Jurkat, Clone E6-1 (cell line): ENCODE measurements around the gene PROKR2. TPM values are rescaled to one million over a fixed set of nuclear protein-coding genes. Genes with fewer than 3 reads are reported as not detected.

Experiments used
- DNase-seq: peaks from one replicate; pipeline ENCODE4 v3.0.0-alpha.2; 2011; ENCODE audit warnings: low read depth, low spot score
- H3K4me3 ChIP-seq: 2 replicates; pipeline ENCODE4 v1.5.1; 2011; ENCODE audit warnings: mild to moderate bottlenecking, low read length, control low read depth, moderate library complexity
- polyA plus RNA-seq: library from polyadenylated mRNA; unstranded; fragments of >200 nt; gene quantifications from one replicate; pipeline ENCODE4 v1.2.1, GENCODE V29; 2012; ENCODE audit warnings: missing spikeins; ENCODE audit not compliant: insufficient read length, insufficient read depth

Gene PROKR2
- polyA plus RNA-seq: not detected

DNA sequence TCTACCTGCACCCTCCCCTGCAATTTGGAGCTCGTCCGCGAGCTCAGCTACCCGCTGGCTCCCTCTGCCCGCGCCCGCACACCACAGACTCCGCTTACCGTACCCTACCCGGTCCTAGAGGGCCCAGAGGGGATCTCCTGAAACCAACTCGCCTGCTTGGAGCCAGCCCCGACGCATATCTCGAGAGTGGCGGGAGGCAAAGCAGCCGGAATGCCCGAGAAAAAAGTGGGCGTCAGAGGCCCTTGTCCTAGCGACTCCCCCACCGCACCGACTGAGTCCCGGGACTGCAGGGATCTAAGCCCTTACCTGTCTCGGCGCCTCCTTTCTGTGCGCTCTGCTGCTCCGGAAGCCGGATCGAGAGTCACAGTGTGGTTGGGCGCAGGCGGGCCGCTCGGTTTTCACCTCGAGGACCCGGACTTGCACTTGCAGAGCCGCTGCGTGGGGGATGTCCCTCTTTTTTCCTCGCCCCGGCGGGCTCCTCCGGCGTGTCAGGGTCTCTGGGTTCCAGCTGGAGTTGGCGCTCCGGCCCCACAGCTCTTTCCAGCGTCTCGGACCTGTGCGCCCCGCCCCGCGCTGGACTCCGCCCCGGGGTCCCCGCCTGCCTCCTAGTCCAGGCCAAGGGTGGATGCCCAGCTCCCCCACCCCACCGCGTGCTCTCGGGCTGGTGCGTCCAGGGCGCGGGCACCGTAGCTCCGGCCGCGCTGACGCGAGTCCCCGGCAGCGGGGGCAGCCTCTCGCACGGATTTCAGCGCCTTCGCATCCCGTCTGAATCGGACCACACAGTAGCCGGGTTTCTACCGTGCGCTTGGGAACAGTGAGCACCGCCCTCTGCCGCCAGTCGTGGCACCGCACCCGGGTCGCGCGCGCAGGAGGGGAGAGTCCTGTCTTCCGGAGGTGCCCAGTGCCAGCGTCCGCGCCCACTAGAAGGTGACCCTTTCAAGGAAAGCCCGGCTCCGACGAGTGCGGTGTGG lies at the start of gene PROKR2:
PROKR2 (minus strand) TSS at position 767 of the 971 bp plus-strand sequence. CDS start 2,585 bp downstream, outside the sequence.
- no peak within 1 kb of the TSS for H3K4me3 ChIP-seq
- no peak for DNase-seq

GRCh38 chr20:5364997-5365597 lies 48.3 kb upstream of the PROKR2 start:
- DNase-seq: no peak
- no peak overlapping the region for H3K4me3 ChIP-seq

GRCh38 chr20:5364136-5364821 lies 47.5 kb upstream of the PROKR2 start:
- H3K4me3 ChIP-seq: no peak overlapping the region
- no peak for DNase-seq

DNA sequence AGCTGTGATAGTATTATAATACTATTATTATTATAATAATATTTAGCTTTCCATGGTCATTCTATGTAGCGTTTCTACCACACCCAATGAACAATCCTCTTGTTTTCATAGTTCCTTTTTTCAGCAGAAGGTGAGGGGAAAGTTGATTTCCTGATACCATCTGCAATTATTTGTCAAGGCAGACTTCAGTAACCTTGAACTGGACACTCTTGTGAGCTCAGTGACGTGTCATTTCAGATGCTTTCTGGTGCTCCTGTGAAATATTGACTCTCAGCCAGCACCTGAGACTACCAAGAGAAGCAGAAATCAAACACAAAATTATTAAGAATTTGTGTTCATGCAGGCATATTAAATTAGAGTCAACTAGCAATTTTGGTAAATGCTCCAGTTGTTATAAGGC lies 46.0 kb upstream of the PROKR2 start:
- no peak overlapping the region for H3K4me3 ChIP-seq
- no peak for DNase-seq

GRCh38 chr20:5361176-5361575 lies 44.4 kb upstream of the PROKR2 start:
- DNase-seq: no peak
- H3K4me3 ChIP-seq: no peak overlapping the region

- H3K4me3 ChIP-seq: no peak overlapping the region
- no peak for DNase-seq
These were observed 41.2 kb upstream of the PROKR2 start for GRCh38 chr20:5357946-5358345.

DNA sequence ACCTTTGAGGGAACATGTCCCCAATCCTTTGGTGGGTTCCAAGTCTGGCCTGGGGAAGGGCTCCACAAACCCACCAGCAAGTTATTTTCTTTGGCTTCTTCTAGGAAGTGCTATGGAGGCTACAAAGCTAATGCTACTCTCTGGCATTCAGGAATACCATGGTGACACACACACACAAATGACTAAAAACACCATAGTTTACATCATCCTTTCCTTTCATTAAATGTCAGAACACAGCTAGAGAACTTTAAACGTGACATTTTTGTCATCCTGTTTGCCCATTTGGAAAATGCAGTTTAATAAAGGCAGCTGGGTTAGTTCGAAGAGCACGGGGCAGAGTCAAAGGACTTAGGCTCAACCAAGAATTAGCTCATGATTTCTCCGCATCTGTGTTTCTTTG lies 40.2 kb upstream of the PROKR2 start:
- DNase-seq: no peak

GRCh38 chr20:5354901-5355300 lies 38.1 kb upstream of the PROKR2 start:
- H3K4me3 ChIP-seq: no peak overlapping the region
- DNase-seq: no peak

More for the DNA sequence above, 40.2 kb upstream of the PROKR2 start:
- no peak overlapping the region for H3K4me3 ChIP-seq

DNA sequence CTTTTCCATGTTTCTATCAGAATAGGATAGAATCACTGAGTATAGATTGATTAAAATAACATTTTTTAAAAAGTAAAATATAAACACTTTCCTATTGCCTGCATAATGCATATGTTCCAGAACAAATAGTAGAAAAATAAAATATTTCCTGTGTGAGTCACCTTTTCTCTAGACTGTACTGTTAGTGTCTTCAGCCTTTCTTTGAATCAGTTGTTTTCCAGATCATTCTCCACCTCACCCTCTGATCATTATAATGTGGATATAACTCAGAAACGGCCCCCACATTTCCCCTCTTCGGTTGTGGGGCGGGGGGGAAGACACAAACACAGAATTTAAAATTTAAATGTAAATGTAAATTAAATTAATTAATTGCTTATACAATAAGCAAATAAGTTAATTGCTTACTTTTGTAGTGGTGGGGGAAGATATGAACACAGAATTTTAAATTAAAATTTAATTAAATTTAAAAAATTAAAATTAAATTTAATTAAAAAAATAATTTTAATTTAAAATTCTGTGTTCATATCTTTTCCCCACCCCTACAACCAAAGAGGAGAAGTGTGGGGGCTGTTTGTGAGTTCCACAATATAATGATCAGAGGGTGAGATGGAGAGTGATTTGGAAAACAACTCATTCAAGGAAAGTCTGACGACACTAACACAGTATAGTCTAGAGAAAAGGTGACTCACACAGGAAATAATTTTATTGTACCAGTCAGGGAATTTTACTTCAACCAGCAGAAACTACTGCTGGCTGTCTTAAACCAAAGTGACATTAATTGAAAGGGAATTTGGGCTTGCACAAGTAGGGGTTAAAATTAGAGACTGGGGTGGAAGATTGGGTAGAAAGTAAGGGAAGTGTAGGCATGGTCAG lies 37.1 kb upstream of the PROKR2 start:
- no peak for DNase-seq
- no peak overlapping the region for H3K4me3 ChIP-seq

DNA sequence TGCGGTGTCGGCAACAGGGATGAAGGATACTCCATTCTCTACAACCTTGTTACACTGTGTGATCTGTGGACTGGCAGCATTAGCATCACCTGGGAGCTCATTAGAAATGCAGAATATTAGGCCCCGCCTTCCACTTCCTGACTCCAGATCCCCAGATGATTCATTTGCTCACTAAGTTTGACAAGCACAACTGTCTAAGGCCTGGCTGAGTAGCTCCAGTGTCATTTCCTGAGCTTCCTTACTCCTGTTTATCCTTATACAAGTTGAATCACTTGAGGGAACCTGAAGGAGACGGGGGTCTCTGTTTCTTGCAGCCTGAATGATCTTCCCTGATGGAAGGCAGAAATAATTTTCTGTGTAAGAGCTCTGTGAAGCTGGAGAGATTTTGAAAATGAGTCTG lies 32.7 kb upstream of the PROKR2 start:
- H3K4me3 ChIP-seq: no peak overlapping the region
- no peak for DNase-seq

GRCh38 chr20:5342021-5342420 lies 25.3 kb upstream of the PROKR2 start:
- H3K4me3 ChIP-seq: no peak overlapping the region
- no peak for DNase-seq

DNA sequence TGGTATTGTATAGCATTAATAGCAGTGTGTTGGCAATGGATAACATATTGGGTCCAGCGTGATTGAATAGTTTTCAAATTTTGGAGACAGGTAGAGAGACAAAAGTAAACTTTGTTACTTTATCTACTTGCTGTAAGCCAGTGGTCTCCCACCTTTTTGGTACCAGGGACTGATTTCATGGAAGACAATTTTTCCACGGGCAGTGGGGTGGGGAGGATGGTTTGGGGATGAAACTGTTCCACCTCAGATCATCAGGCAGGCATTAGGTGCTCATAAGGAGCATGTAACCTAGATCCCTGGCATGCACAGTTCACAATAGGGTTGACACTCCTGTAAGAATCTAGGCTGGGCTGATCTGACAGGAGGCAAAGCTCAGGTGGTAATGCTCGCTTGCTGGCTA lies 14.6 kb upstream of the PROKR2 start:
- no peak for DNase-seq

DNA sequence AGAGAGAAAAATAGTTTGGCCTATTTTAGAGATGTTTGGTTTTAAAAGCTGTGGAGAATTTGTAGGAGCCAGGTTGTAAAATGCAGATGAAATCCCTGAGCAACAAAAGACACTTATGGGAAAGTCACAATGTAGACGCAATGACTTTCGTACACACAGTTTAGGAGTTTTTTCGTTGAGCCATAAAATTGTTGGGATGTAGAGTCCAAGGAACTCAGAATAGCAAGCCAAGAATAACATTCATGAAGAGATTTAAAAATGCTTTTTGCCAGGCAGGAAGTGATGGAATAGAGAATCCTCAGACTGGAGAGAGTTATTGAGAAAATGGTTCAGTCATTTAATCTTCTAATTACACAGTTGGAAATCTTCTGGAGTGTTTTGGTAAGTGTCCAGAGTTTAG lies 11.5 kb upstream of the PROKR2 start:
- H3K4me3 ChIP-seq: no peak overlapping the region

More for the DNA sequence above, 14.6 kb upstream of the PROKR2 start:
- no peak overlapping the region for H3K4me3 ChIP-seq

DNA sequence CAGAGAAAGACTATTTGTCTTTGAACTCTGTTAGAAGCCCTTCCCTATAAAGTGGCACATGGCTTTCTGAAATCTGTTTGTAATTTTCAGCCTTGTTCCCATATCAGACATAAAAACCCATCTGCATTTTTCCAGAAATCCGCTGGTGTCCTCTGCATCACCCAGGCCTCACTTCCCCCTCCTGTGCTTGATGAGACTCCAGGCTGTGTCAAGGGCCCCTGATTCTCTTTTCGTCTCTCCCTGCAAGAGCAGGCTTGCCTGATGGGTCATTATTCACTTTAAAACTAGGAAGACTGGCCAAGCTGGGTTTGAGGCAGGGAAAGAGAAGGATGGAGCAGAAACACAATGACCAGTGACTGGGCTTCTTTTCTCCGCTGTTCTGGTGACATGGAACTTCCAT lies 10.6 kb upstream of the PROKR2 start:
- no peak for DNase-seq
- H3K4me3 ChIP-seq: no peak overlapping the region

More for the DNA sequence above, 11.5 kb upstream of the PROKR2 start:
- DNase-seq: no peak

DNA sequence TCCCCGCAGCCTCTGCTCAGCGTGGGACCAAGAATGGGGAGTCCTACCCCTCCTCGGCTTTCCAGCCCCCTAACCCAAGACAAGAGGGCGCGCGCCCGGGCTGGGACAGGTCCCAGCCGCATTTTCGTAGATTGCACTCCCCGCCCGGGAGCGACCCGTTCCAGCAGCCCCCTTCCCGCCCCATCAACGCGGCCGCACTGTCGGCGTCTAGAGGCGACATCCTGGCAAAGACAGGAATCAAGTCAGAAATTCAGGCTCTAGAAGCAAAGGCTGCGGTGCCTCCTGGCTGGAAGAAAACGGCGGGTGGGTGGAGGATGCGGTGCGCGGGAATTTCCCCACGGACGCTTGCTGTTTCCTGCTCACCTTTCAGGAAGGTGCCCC lies 957 bp downstream of the PROKR2 start:
- DNase-seq: no peak
- H3K4me3 ChIP-seq: no peak overlapping the region

DNA sequence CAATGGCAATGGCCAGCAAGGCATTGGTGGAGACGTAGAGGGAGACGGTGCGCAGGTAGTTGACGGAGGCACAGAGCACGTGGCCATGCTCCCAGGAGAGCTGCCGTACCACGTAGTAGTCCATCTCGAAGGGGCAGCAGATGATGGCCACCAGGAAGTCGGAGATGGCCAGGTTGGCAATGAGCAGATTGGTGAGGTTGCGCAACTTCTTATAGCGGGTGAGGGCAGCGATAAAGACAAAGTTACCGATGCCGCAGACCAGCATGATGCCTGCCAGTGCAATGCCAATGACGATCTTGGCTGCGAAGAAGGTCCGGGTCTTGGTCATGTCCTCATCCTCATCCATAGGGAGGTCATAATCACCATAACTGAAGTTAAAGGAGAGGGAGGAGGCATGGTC lies 2.8 kb downstream of the PROKR2 start:
- no peak for DNase-seq
- no peak overlapping the region for H3K4me3 ChIP-seq

DNA sequence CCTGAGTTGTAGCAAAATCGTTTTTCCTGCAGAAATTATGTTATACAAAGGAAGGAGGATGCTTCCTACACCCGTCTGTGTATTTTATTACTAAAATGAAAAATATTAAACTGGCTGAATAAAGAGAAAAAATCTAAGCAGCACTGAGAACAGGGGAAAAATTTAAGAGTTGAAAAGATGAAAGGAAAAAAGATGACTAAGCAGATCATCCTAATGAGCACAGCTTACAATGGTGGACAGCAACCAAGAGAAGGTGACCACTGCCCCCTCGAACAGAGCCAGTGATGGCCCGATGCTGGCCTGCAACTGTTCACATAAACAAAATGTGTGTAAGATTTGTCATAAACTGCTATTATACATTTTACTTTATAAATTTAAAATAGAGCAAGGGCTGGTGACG lies 4.2 kb downstream of the PROKR2 start:
- DNase-seq: no peak
- no peak overlapping the region for H3K4me3 ChIP-seq

- H3K4me3 ChIP-seq: no peak overlapping the region
- DNase-seq: no peak
These were observed 6.8 kb downstream of the PROKR2 start for GRCh38 chr20:5309971-5310370.

- H3K4me3 ChIP-seq: no peak overlapping the region
- DNase-seq: no peak
These were observed 17.9 kb downstream of the PROKR2 start for GRCh38 chr20:5298811-5299210.
